Measurements from ENCODE around the gene EPB41L4A. TPM values are rescaled to one million over a fixed set of nuclear protein-coding genes. Genes with fewer than 3 reads are reported as not detected.

Gene EPB41L4A
- total RNA-seq, 4 donors from 2014 or later = 10.1 to 32.9 (median 11.6) TPM

GRCh38 chr5:112138526-112138925 is 280.6 kb downstream of the EPB41L4A start:
- Histone ChIP-seq H3K36me3 (no peaks in the 10 kb centered on the region), H3K27ac (no peak overlapping the region), H3K4me1 (no peaks in the 10 kb centered on the region), H3K4me3 (no peak overlapping the region), H3K27me3 (no peaks in the 10 kb centered on the region), H3K9me3 (no peaks in the 10 kb centered on the region)
- no peak for DNase-seq
- WGBS, 2 donors (ENCODE audit: low coverage in 1 of 2) = 58 to 64% methylated on average over 2 of the region's 2 CpGs
- intact Hi-C loops (cut with DNase I; ENCODE audit: low total_unique reads) (no loop called here), in situ Hi-C loops (cut with MboI; ENCODE audit: low pct_ligation_motif_present in 1 of 4, low pct_unique_long_range_greater_than_20kb in 1 of 4, low sequenced_read_pairs in 3 of 4) (loop anchor here in 2 of 4 donors (25.0 kb wide), 1 partner anchor 351 kb away; no protein-coding TSS in a partner anchor)
- no peak for TF ChIP-seq CTCF (IDR thresholded peaks at IDR 0.05)

GRCh38 chr5:112136773-112137172 is 282.3 kb downstream of the EPB41L4A start:
- TF ChIP-seq EP300 (IDR thresholded peaks at IDR 0.05; ENCODE audit: low read depth) (no peak), CTCF (IDR thresholded peaks at IDR 0.05) (no peak), POLR2A (IDR thresholded peaks at IDR 0.05) (no peak), POLR2AphosphoS5 (IDR thresholded peaks at IDR 0.05) (no peak)
- no peaks in the 10 kb centered on the region for H3K27me3 ChIP-seq
- no peaks in the 10 kb centered on the region for H3K9me3 ChIP-seq
- no peak for DNase-seq
- no peak overlapping the region for H3K27ac ChIP-seq
- H3K4me3 ChIP-seq = no peak overlapping the region
- H3K4me1 ChIP-seq = no peaks in the 10 kb centered on the region
- 53 to 67% methylated on average over 5 to 6 of the region's 6 CpGs for WGBS, 2 donors (ENCODE audit: low coverage in 1 of 2)
- H3K36me3 ChIP-seq = no peaks in the 10 kb centered on the region
- in situ Hi-C loops (cut with MboI; ENCODE audit: low pct_ligation_motif_present in 1 of 4, low pct_unique_long_range_greater_than_20kb in 1 of 4, low sequenced_read_pairs in 3 of 4) (loop anchor here in 2 of 4 donors (25.0 kb wide), 1 partner anchor 349 kb away; no protein-coding TSS in a partner anchor), intact Hi-C loops (cut with DNase I; ENCODE audit: low total_unique reads) (no loop called here)

- Histone ChIP-seq H3K4me1 (no peaks in the 10 kb centered on the region), H3K36me3 (no peaks in the 10 kb centered on the region), H3K27ac (no peak overlapping the region), H3K27me3 (no peaks in the 10 kb centered on the region), H3K9me3 (no peaks in the 10 kb centered on the region), H3K4me3 (no peak overlapping the region)
- TF ChIP-seq CTCF (IDR thresholded peaks at IDR 0.05) (no peak), EP300 (IDR thresholded peaks at IDR 0.05; ENCODE audit: low read depth) (no peak)
- DNase-seq = no peak
- in situ Hi-C loops (cut with MboI; ENCODE audit: low pct_ligation_motif_present in 1 of 4, low pct_unique_long_range_greater_than_20kb in 1 of 4, low sequenced_read_pairs in 3 of 4) (loop anchor here in 2 of 4 donors (25.0 kb wide), 1 partner anchor 341 kb away; no protein-coding TSS in a partner anchor), intact Hi-C loops (cut with DNase I; ENCODE audit: low total_unique reads) (no loop called here)
Measured at GRCh38 chr5:112127861-112128260, 291.2 kb downstream of the EPB41L4A start.

- in situ Hi-C loops (cut with MboI; ENCODE audit: low pct_ligation_motif_present in 1 of 4, low pct_unique_long_range_greater_than_20kb in 1 of 4, low sequenced_read_pairs in 3 of 4) (loop anchor here in 2 of 4 donors (25.0 kb wide), 1 partner anchor 340 kb away; no protein-coding TSS in a partner anchor), intact Hi-C loops (cut with DNase I; ENCODE audit: low total_unique reads) (no loop called here)
- TF ChIP-seq CTCF (IDR thresholded peaks at IDR 0.05) = no peak
- no peak for TF ChIP-seq POLR2A (IDR thresholded peaks at IDR 0.05)
- TF ChIP-seq EP300 (IDR thresholded peaks at IDR 0.05; ENCODE audit: low read depth) = no peak
- TF ChIP-seq POLR2AphosphoS5 (IDR thresholded peaks at IDR 0.05) = no peak
- DNase-seq = no peak
- Histone ChIP-seq H3K4me1 (no peaks in the 10 kb centered on the region), H3K36me3 (no peaks in the 10 kb centered on the region), H3K4me3 (no peak overlapping the region), H3K27ac (no peak overlapping the region), H3K27me3 (no peaks in the 10 kb centered on the region), H3K9me3 (no peaks in the 10 kb centered on the region)
- WGBS, 2 donors (ENCODE audit: low coverage in 1 of 2) = 80% methylated on average over 4 of the region's 4 CpGs
Measured at GRCh38 chr5:112126982-112127381, 292.1 kb downstream of the EPB41L4A start.

Measured in transverse colon (tissue), 4 donors.